ENCODE measurements around the gene DAB2IP.

DAB2IP gene

GRCh38 chr9:121650217-121651007, 1.0 kb upstream of the DAB2IP start:
- peaks cover 13% of the 10 kb centered on the region for H3K4me1 ChIP-seq (ENCODE audit: control insufficient read depth, insufficient read depth, low read length)
- H3K27ac ChIP-seq (ENCODE audit: extremely low read depth, low read depth, low read length) = no peak overlapping the region
- H3K4me3 ChIP-seq (ENCODE audit: low read depth, low read length) = no peak overlapping the region
- no peaks in the 10 kb centered on the region for H3K36me3 ChIP-seq (ENCODE audit: control insufficient read depth in 2 of 2, insufficient read depth in 1 of 2, low read length in 2 of 2)
- H3K9me3 ChIP-seq (ENCODE audit: control insufficient read depth, insufficient read depth, low read depth, low read length) = no peaks in the 10 kb centered on the region
- CTCF ChIA-PET = interaction anchor here (0.9 to 1.7 kb wide), 8 partner anchors 10 to 104 kb away, joined by 3 to 8 read pairs (median 3); no protein-coding TSS in a partner anchor
- POLR2A ChIA-PET = interaction anchor here (1.0 to 1.5 kb wide), 2 partner anchors 30 to 100 kb away, joined by 3 to 4 read pairs; no protein-coding TSS in a partner anchor
- no peak; the same call in 1 of the 2 replicates for TF ChIP-seq PBX3 (CRISPR knock-in tag; IDR thresholded peaks at IDR 0.05)
- TF ChIP-seq ZNF169 (tag by site-specific recombination; IDR thresholded peaks at IDR 0.05) = no peak
- TF ChIP-seq SP3 (tag by site-specific recombination; IDR thresholded peaks at IDR 0.05) = peak; percentile 93
- TF ChIP-seq ZFP41 (tag by site-specific recombination; IDR thresholded peaks at IDR 0.05; ENCODE audit: borderline replicate concordance) = no peak
- no peak for TF ChIP-seq SETDB1 (IDR thresholded peaks at IDR 0.05; ENCODE audit: insufficient read length, low read length)
- peak; percentile 90 for TF ChIP-seq KLF8 (tag by site-specific recombination; IDR thresholded peaks at IDR 0.05)
- no peak for TF ChIP-seq ZNF404 (tag by site-specific recombination; IDR thresholded peaks at IDR 0.05)
- TF ChIP-seq ZSCAN30 (tag by site-specific recombination; IDR thresholded peaks at IDR 0.05) = peak; percentile 74; the same call in 1 of the 2 replicates
- 0 out of 2 replicates have a peak, but pooled peaks have one; percentile 32 for TF ChIP-seq ZNF596 (tag by site-specific recombination; IDR thresholded peaks at IDR 0.05)
- TF ChIP-seq PRDM2 (tag by site-specific recombination; IDR thresholded peaks at IDR 0.05; ENCODE audit: borderline replicate concordance) = no peak
- TF ChIP-seq ZSCAN23 (tag by site-specific recombination; IDR thresholded peaks at IDR 0.05) = no peak
- no peak for TF ChIP-seq ZNF311 (tag by site-specific recombination; IDR thresholded peaks at IDR 0.05; ENCODE audit: borderline replicate concordance)
- no peak for TF ChIP-seq ZNF670 (tag by site-specific recombination; IDR thresholded peaks at IDR 0.05; ENCODE audit: low read depth)
- no peak for TF ChIP-seq MEIS1 (CRISPR knock-in tag; IDR thresholded peaks at IDR 0.05; ENCODE audit: borderline replicate concordance)
- TF ChIP-seq ZNF112 (tag by site-specific recombination; IDR thresholded peaks at IDR 0.05) = no peak
- TF ChIP-seq HOXA7 (CRISPR knock-in tag; IDR thresholded peaks at IDR 0.05; ENCODE audit: borderline replicate concordance) = no peak
- no peak for TF ChIP-seq ZNF23 (tag by site-specific recombination; IDR thresholded peaks at IDR 0.05; ENCODE audit: borderline replicate concordance)
- no peak for TF ChIP-seq ZNF398 (tag by site-specific recombination; IDR thresholded peaks at IDR 0.05)
- no peak for TF ChIP-seq ZNF639 (tag by site-specific recombination; IDR thresholded peaks at IDR 0.05)
- TF ChIP-seq ZNF223 (tag by site-specific recombination; IDR thresholded peaks at IDR 0.05) = no peak
- TF ChIP-seq ZFP69B (tag by site-specific recombination; IDR thresholded peaks at IDR 0.05) = peak; percentile 90
- no peak for TF ChIP-seq GFI1B (tag by site-specific recombination; IDR thresholded peaks at IDR 0.05)
- no peak for TF ChIP-seq ZNF513 (tag by site-specific recombination; IDR thresholded peaks at IDR 0.05)
- no peak for TF ChIP-seq ZSCAN4 (tag by site-specific recombination; IDR thresholded peaks at IDR 0.05)
